Measurements from ENCODE around the gene C20orf96.

DNA sequence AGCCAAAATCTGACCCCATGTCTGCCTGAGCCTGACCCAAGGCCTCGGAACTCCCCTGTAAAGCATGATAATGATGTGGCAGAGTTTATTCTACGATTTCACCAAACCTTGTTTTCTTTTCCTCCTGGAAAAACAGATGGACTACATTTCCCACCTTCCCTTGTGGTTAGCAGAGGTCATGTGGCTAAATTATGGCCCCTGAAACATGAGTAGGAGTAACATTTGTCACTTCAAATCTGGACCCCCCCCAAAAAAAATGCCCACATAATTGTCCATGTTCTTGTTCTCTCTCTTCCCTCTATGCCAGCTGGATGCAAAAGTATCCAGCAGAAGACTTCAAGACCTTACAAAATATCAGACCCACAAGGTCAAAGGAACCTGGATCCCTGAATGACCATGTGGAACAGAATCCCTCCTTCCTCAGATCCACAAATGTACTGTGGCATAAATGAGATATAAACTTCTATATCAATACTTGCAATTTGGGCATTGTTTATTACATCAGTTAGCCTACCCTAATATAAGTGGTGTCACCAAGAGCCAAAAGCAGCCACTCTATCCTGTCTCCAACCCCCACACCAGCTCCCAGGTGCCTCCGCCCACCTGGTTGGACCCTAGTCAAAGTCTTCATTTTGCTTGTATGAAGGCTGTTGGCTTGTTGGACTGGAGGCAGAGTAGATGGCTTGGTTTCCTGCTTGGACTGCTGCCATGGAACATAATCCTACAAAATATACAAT lies 1.4 kb downstream of the C20orf96 start:
- TF ChIP-seq SP1 (IDR thresholded peaks at IDR 0.05), result no peak
- TF ChIP-seq TARDBP (IDR thresholded peaks at IDR 0.05), result no peak
- TF ChIP-seq FOXM1 (IDR thresholded peaks at IDR 0.05; ENCODE audit: borderline replicate concordance), result no peak
- TF ChIP-seq FOXA1 (IDR thresholded peaks at IDR 0.05), result no peak
- no peak for TF ChIP-seq CTBP1 (IDR thresholded peaks at IDR 0.05; ENCODE audit: borderline replicate concordance)
- no peak for TF ChIP-seq HDGF (IDR thresholded peaks at IDR 0.05; ENCODE audit: borderline replicate concordance)
- TF ChIP-seq LEF1 (IDR thresholded peaks at IDR 0.05; ENCODE audit: borderline replicate concordance), result no peak
